NCI-H446 (cell line): ENCODE measurements around the gene TEX29.

Experiments used
- DNase-seq, 2 experiments: peaks; one replicate each; lab custom pipeline; 2025; lab: John Stamatoyannopoulos, UW

The TEX29 gene

GRCh38 chr13:111319998-111320911 lies at the start of gene TEX29:
Gene TEX29, plus strand, starts transcription at chr13:111320642. Its CDS starts 249 bp downstream, at chr13:111320891.
- DNase-seq: no peak

DNA sequence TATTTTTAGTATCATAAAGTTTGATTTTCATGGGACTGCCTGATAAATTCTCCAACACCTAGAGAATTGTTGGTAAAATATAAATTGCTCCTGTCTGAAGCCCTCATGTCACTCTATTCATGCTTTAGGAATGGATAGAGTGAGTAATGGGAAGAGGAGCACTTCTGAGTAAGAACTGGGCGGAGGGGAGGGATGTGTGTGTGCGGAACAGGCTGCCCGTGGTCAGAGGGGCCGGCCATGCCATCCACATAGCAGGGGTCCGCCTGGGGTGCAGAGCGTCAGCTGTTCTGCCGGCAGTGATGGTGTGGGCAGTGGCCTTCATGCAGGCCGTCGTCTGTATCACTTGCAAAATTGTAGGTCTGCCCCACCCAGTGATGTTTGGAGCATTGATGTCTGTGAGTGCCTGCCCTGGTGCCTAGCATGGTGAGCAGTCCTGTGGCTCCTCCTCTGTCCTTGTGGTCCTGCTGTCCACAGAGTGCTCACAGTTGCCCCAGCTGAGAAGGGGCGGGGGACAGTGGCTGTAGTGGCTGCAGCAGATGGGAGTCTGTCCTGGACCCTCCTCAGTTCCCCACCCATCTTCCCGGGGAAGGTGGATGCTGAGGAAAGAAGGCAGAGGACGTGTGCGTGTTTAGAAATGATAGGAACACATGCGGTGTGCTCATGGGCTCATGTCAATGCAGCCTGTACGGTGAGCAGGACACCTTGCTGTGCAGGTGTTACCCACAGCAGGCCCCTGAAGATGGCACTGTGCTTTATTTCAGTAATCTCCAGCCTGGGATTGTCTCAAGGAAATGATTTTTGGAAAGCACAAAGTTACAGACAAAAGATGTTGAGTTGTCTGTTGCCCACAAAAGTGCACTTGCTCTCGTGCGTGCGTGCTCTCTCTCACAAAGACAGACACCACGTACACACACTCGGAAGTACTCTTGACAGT lies 49.4 kb upstream of the TEX29 start:
- DNase-seq: no peak

DNA sequence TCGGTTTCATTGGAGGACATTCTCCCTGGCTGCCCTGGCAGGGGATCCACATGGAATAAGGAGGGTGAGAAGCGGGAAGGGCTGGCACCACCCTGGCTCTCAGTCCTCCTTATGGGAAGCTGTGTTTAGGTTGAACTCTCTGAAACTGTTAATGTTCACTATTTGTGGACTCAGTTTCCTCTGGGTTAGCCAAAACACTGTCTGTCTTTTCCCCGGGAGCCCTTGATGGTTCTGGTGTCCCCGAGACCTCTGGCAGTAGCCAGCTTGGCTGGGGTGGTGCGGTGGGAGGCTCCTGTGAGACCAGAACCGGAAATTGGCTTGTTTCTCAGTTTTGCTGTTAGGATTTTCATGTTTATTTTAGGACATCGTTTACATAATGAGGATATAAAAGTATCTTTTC lies 48.3 kb upstream of the TEX29 start:
- no peak for DNase-seq

DNA sequence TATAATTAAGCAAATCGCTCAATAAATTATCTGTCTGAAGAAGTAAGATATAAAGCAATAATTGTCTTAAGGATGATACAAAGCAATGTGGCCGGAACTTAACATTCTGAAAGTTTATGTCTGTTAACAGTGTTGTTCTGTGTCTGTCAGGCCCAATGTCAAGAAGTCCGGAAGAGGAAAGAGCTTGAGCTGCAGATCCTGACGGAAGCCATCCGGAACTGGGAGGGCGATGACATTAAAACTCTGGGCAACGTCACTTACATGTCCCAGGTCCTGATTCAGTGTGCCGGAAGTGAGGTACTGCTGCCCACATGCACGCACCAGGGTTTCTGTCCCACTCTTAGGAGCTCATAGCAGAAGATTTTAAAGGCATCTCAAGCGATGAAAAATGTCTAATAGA lies 45.1 kb upstream of the TEX29 start:
- DNase-seq: no peak

DNA sequence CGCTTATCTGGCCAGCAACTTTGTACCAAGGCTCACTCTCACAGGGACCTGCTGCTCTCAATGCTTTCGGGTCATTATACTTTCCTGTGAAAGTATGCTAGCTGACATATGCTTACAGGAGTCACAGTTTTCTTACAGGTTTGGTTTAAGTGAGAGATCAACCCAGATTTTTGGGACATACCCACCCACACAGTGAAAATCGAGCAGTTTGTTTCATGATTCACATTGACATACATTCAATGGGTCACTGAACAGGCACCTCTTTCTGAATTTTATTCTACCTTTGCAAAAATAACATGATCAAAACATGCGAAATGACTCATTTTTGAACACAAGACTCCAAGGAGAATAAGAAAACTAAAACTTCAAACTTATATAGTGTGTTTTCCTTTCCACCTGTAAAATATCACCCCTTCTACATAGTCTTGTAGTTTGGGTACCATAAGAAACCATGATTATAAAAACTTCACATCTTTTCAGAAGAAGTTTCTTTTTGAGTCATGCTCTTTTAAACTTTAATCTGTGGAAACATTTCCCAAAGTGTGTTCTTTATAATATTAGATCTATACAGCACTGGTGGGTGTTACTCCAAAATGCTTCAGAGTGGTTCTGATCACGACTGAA lies 44.3 kb upstream of the TEX29 start:
- DNase-seq: no peak

DNA sequence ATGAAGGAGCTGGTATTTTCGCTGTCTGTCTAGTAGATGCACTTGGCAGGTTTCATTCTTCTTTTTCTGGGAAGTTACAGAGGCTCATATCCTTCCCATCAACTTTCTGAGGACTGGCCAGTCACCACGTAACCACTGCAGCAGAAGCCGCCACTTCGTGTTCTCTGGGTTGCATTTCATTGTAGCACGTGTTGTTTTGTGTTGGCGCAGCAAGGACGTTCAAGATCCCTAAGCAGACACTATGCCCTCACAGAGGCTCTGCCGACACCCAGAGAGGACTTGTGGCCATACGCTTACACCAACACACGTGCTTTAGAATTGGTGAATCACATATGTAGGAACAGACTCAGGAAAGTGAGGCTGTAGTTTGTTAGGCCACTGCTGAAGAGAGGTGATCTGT lies 42.2 kb upstream of the TEX29 start:
- no peak for DNase-seq

- DNase-seq: no peak
Observed at GRCh38 chr13:111278743-111279652, 41.4 kb upstream of the TEX29 start.

GRCh38 chr13:111280226-111280625 lies 40.2 kb upstream of the TEX29 start:
- DNase-seq: no peak

DNA sequence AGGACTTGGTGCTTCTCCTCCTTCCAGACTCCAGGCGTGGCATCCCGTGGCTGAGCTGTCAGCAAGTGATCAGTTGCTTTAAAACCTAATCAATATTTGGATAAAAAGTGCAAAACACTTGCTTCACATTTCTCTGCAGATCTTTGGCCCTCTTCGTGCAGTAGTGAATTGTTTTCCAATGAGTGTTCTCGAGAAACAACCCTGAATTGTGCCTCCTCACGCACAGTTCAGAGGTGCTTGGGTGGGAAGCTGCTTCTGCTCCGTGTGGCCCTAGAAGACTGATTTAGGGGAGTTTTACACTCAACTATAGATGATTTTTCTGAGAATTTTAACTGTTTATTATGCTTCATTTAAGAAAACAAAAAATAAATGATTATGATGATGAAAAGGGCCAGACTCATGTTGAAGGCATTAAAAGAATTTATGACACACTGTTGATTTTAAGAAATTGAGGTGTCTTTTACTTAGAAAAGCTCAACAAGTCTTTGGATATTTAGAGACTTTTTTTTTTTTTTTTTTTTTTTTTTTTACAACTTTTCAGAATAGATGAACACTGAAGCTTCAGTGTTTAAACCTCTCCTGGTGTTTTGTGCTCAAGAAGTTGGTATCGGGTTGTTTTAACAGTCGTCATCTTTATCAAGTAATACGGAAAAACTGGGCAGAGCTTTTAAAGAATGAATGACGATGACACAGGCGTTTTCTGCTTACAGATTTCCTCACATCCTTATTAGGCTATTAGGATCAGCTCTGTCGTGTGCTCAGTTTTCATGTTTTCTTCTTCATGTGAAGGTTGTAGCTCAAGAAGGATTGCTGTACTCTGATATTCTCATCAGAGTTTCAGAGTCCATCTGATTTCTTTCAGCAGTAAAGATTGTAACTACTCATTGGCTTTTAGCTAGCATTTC lies 39.5 kb upstream of the TEX29 start:
- no peak for DNase-seq

- DNase-seq: no peak
Observed at GRCh38 chr13:111281751-111282311, 38.6 kb upstream of the TEX29 start.

GRCh38 chr13:111282425-111282824 lies 38.0 kb upstream of the TEX29 start:
- no peak for DNase-seq

- DNase-seq: no peak
Observed at GRCh38 chr13:111282997-111283396, 37.4 kb upstream of the TEX29 start.

DNA sequence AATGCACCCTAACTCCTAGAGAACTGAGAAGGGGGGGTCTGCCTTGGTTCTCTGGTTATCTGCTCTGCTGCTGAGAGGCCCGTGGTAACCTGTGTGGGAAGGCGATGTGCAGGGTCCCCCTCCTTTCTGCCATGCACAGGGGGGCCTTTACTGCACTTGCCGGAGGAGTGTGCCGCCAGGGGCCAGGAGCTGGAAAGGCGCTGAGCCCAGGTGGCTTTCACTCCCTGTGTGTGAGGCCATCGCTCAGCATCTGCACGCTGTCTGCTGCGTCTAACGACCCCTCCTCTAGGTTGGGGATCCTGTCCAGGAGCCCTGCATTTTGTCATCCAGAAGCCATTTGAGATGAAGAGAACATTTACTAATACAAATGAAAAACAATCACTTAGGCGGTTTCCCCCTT lies 37.0 kb upstream of the TEX29 start:
- DNase-seq: no peak

DNA sequence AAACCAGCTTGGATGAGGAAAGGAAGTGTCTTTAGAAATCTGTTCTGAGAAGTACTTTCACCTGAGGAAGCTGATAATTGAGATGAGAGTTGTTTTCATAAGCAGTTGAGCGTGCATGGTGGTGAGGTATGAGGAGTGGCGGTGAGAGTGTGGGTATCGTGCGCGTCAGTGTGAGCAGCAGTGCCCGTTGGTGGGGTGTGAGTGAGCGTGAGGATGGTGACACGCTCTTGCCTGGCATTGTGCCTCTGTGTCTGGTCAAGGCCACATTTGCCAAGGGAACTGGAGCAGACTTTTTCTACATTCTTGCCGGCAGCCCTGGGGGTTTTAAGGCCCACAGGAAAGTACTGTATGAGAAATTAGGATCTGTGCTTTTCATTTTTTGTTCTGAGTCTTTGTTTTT lies 36.5 kb upstream of the TEX29 start:
- DNase-seq: no peak

- DNase-seq: no peak
Observed at GRCh38 chr13:111284565-111284964, 35.9 kb upstream of the TEX29 start.

DNA sequence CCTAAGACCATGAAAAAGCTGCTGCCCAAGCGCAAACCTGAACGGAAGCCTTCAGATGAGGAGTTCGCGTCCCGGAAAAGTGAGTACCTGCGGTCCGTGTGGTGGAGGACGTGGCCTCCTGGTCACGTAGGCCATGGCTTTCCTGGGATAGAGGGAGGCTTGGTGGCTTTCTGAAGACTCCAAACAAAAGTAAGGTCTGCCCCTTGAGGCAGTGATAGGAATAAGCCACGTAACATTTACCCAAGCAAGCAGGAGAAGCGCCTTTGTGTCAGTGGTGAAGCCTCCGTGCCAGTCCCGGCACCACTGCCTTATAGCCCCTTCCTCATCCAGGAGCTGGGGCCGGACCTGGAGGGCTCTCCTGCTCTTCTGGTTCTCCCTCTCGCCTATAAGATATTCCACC lies 34.3 kb upstream of the TEX29 start:
- no peak for DNase-seq

- no peak for DNase-seq
Observed at GRCh38 chr13:111286749-111287148, 33.7 kb upstream of the TEX29 start.

GRCh38 chr13:111287201-111287600 lies 33.2 kb upstream of the TEX29 start:
- no peak for DNase-seq

DNA sequence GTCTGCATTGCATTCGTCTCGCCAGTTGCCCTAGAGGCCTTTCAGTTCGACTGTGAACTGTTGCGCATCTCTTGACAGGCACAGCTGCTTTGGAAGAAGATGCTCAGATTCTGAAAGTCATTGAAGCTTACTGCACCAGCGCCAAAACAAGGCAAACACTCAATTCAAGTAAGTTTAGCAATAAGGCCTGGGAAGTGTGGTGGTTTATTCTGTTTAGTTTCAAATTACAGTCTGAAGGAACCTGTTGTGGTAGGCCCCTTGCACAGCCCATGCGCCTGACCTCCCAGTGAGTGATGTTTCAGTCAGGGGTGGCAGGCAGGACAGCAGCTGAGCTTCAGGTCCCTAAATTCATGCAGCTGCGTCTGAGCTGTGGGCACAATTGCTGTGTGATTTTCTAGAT lies 32.2 kb upstream of the TEX29 start:
- DNase-seq: no peak

GRCh38 chr13:111289251-111289650 lies 31.2 kb upstream of the TEX29 start:
- DNase-seq: no peak
